Transverse colon (tissue), 4 donors: ENCODE results near the gene GRIA2. TPM values are rescaled to one million over a fixed set of nuclear protein-coding genes. Genes with fewer than 3 reads are reported as not detected.

Source experiments
- DNase-seq: peaks from one replicate; pipeline ENCODE4 v3.0.0-alpha.2; 2019
- H3K27ac ChIP-seq, 4 donors: fragments of 200-600 bp; sonication (generic); 2 replicates each; pipeline ENCODE4 v1.5.1; 2016 to 2018; ENCODE audit warnings: inconsistent platforms in 4 of 4
- H3K27me3 ChIP-seq: fragments of 200-600 bp; sonication (generic); 2 replicates; pipeline ENCODE4 v1.5.1; 2017; ENCODE audit warnings: inconsistent platforms
- H3K36me3 ChIP-seq, 4 donors: fragments of 200-600 bp; sonication (generic); 2 replicates each; pipeline ENCODE4 v1.5.1; 2017 to 2019; ENCODE audit warnings: inconsistent platforms in 4 of 4
- H3K4me1 ChIP-seq, 4 donors: fragments of 200-600 bp; sonication (generic); 2 replicates each; pipeline ENCODE4 v1.5.1; 2017 to 2020; ENCODE audit warnings: inconsistent platforms in 4 of 4
- H3K4me3 ChIP-seq, 4 donors: fragments of 200-600 bp; sonication (generic); 1 replicate in 1 of 4; 2 replicates in 3 of 4; pipeline versions ENCODE4 v1.5.1 to v1.6.1; 2017 to 2019; ENCODE audit warnings: inconsistent platforms in 4 of 4
- H3K9me3 ChIP-seq, 2 donors: fragments of 200-600 bp; sonication (generic); 2 replicates each; pipeline ENCODE4 v1.5.1; 2017 to 2019; ENCODE audit warnings: inconsistent platforms in 2 of 2
- CTCF ChIP-seq, 5 experiments: fragments of 200-600 bp in 3 of 5; fragments of 450-650 bp in 2 of 5; sonication (generic) in 3 of 5; IDR thresholded peaks; 1 replicate in 2 of 5; 2 replicates in 3 of 5; pipeline ENCODE4 v1.5.1; 2016 to 2017; ENCODE audit warnings: antibody characterized with exemption in 5 of 5, inconsistent platforms in 3 of 5, mild to moderate bottlenecking in 2 of 5, moderate library complexity in 1 of 5
- EP300 ChIP-seq: sonication (generic); formaldehyde crosslinking; IDR thresholded peaks from one replicate; pipeline ENCODE4 v1.6.1; 2017; ENCODE audit warnings: antibody characterized with exemption, low read depth
- POLR2A ChIP-seq: fragments of 450-650 bp; IDR thresholded peaks from one replicate; pipeline ENCODE4 v1.6.1; 2016; ENCODE audit warnings: antibody characterized with exemption, mild to moderate bottlenecking, moderate library complexity
- POLR2AphosphoS5 ChIP-seq, 3 donors: sonication (generic); formaldehyde crosslinking; IDR thresholded peaks; one replicate each; pipeline ENCODE4 v1.6.1; 2016; ENCODE audit warnings: antibody characterized with exemption in 3 of 3
- WGBS, 2 donors: methylation state at CpG; one replicate each; pipeline ENCODE4 v1.1.5; 2018; ENCODE audit warnings: low coverage in 1 of 2; 5-methylcytosine and 5-hydroxymethylcytosine counted together
- in situ Hi-C, 4 donors: fragments of 200-750 bp; cut with MboI; loops; one replicate each; pipeline versions ENCODE4 v1.15.0 to v1.15.1; 2017; ENCODE audit warnings: low sequenced_read_pairs in 3 of 4, low pct_ligation_motif_present in 1 of 4, low pct_unique_long_range_greater_than_20kb in 1 of 4
- intact Hi-C: fragments of 100-400 bp; cut with DNase I; formaldehyde crosslinking; loops from one replicate; pipeline ENCODE4 v1.15.1; 2023; ENCODE audit warnings: low total_unique reads
- total RNA-seq, 4 donors: library from RNA; depleted of rRNA; stranded (reverse); fragments of >200 nt; gene quantifications; one replicate each; pipeline ENCODE4 v1.1.0, GENCODE V29; 2016

Gene GRIA2
- total RNA-seq, 4 donors from 2014 or later = 0.14 to 10.1 TPM; not detected in 2

- TF ChIP-seq POLR2AphosphoS5 (IDR thresholded peaks at IDR 0.05) (no peak), EP300 (no peak), CTCF (IDR thresholded peaks at IDR 0.05) (no peak), POLR2A (no peak)
- WGBS, 2 donors = 90% methylated on average over 2 of the region's 2 CpGs
- no peaks in the 10 kb centered on the region for H3K4me1 ChIP-seq
- H3K9me3 ChIP-seq = no peaks in the 10 kb centered on the region
- H3K36me3 ChIP-seq = no peaks in the 10 kb centered on the region
- H3K27me3 ChIP-seq = no peaks in the 10 kb centered on the region
- H3K27ac ChIP-seq = no peak overlapping the region
- intact Hi-C loops (no loop called here), in situ Hi-C loops (no loop called here)
- H3K4me3 ChIP-seq = no peak overlapping the region
- no peak for DNase-seq
Measured at GRCh38 chr4:157195374-157195773, 25.2 kb upstream of the GRIA2 start.

GRCh38 chr4:157196046-157196445 lies 24.5 kb upstream of the GRIA2 start:
- 93% methylated on average over 1 of the region's 1 CpG; no CpG with 5 or more reads in 1 of the 2 donors for WGBS, 2 donors
- Histone ChIP-seq H3K36me3 (no peaks in the 10 kb centered on the region), H3K27ac (no peak overlapping the region), H3K9me3 (no peaks in the 10 kb centered on the region), H3K4me3 (no peak overlapping the region), H3K4me1 (no peaks in the 10 kb centered on the region), H3K27me3 (no peaks in the 10 kb centered on the region)
- TF ChIP-seq EP300 = no peak
- TF ChIP-seq POLR2A = no peak
- no peak for TF ChIP-seq POLR2AphosphoS5 (IDR thresholded peaks at IDR 0.05)
- no peak for TF ChIP-seq CTCF (IDR thresholded peaks at IDR 0.05)
- DNase-seq = no peak
- in situ Hi-C loops = no loop called here
- intact Hi-C loops = no loop called here

GRCh38 chr4:157204634-157205244 lies 15.8 kb upstream of the GRIA2 start:
- WGBS, 2 donors = 81 to 87% methylated on average over 7 to 17 of the region's 17 CpGs
- Histone ChIP-seq H3K4me3 (no peak overlapping the region), H3K27ac (no peak overlapping the region), H3K4me1 (no peaks in the 10 kb centered on the region), H3K9me3 (no peaks in the 10 kb centered on the region), H3K36me3 (no peaks in the 10 kb centered on the region), H3K27me3 (no peaks in the 10 kb centered on the region)
- intact Hi-C loops = no loop called here
- in situ Hi-C loops = loop anchor here in 2 of 4 donors (25.0 kb wide), 2 partner anchors 758 to 783 kb away; no protein-coding TSS in a partner anchor
- no peak for TF ChIP-seq POLR2AphosphoS5 (IDR thresholded peaks at IDR 0.05)
- TF ChIP-seq CTCF (IDR thresholded peaks at IDR 0.05) = peak in 4 of 5 experiments; percentile 24 to 49 (median 30)
- peak; percentile 30 for DNase-seq

- no peak for DNase-seq
- peaks cover 0 to 7% (median 0%) of the 10 kb centered on the region in 4 donors for H3K4me1 ChIP-seq
- in situ Hi-C loops = loop anchor here in 3 of 4 donors (10.0 to 25.0 kb wide), 3 partner anchors 745 to 770 kb away; no protein-coding TSS in a partner anchor
- no peak overlapping the region for H3K4me3 ChIP-seq
- H3K27ac ChIP-seq = no peak overlapping the region
- H3K36me3 ChIP-seq = no peaks in the 10 kb centered on the region
- 26 to 33% methylated on average over 3 of the region's 3 CpGs for WGBS, 2 donors
- intact Hi-C loops = loop anchor here (5.0 kb wide), 1 partner anchor 410 kb away; no protein-coding TSS in a partner anchor
- peaks cover 46% of the 10 kb centered on the region for H3K27me3 ChIP-seq
- no peaks in the 10 kb centered on the region for H3K9me3 ChIP-seq
- TF ChIP-seq POLR2A = no peak
- no peak for TF ChIP-seq POLR2AphosphoS5 (IDR thresholded peaks at IDR 0.05)
- TF ChIP-seq EP300 = no peak
- TF ChIP-seq CTCF (IDR thresholded peaks at IDR 0.05) = peak; percentile 23 to 34 (median 33)
Measured at GRCh38 chr4:157217708-157218107, 2.8 kb upstream of the GRIA2 start.
